Peyer's patch (tissue), 4 donors: Measurements from ENCODE around the gene PDE4D. TPM values are rescaled to one million over a fixed set of nuclear protein-coding genes. Genes with fewer than 3 reads are reported as not detected.

Source experiments
- DNase-seq, 3 donors: peaks; one replicate each; pipeline ENCODE4 v3.0.0-alpha.2; 2017 to 2019
- H3K27ac ChIP-seq, 4 donors: fragments of 200-600 bp; sonication (generic); one replicate each; pipeline ENCODE4 v1.5.1; 2016 to 2019
- H3K27me3 ChIP-seq, 2 donors: fragments of 200-600 bp; sonication (generic); one replicate each; pipeline ENCODE4 v1.5.1; 2019
- H3K36me3 ChIP-seq, 3 donors: fragments of 200-600 bp; sonication (generic); one replicate each; pipeline ENCODE4 v1.5.1; 2016 to 2019
- H3K4me1 ChIP-seq, 4 donors: fragments of 200-600 bp; sonication (generic); one replicate each; pipeline ENCODE4 v1.5.1; 2016 to 2019
- H3K4me3 ChIP-seq, 4 donors: fragments of 200-600 bp; sonication (generic); 1 replicate in 3 of 4; 2 replicates in 1 of 4; pipeline ENCODE4 v1.5.1; 2016 to 2019; ENCODE audit warnings: mild to moderate bottlenecking in 1 of 4
- H3K9me3 ChIP-seq, 4 donors: fragments of 200-600 bp; sonication (generic); one replicate each; pipeline ENCODE4 v1.5.1; 2016 to 2019; ENCODE audit warnings: mild to moderate bottlenecking in 1 of 4
- POLR2A ChIP-seq, 2 donors: fragments of 450-650 bp; IDR thresholded peaks; one replicate each; pipeline ENCODE4 v1.5.1; 2017; ENCODE audit warnings: antibody characterized with exemption in 2 of 2, mild to moderate bottlenecking in 2 of 2, moderate library complexity in 2 of 2
- total RNA-seq, 4 donors: library from RNA; depleted of rRNA; stranded (reverse); fragments of >200 nt; gene quantifications; one replicate each; pipeline ENCODE4 v1.1.0, GENCODE V29; 2016
- TF ChIP-seq, protein P1 (sequence below), 6 experiments: fragments of 450-650 bp in 4 of 6; fragments of 200-600 bp in 2 of 6; sonication (generic) in 1 of 6; IDR thresholded peaks; one replicate each; pipeline ENCODE4 v1.5.1; 2017 to 2019; ENCODE audit warnings: antibody characterized with exemption in 6 of 6, mild to moderate bottlenecking in 3 of 6, moderate library complexity in 1 of 6

PDE4D gene
- total RNA-seq, 4 donors from 2014 or later = 19.8 to 89.1 (median 43.9) TPM

DNA sequence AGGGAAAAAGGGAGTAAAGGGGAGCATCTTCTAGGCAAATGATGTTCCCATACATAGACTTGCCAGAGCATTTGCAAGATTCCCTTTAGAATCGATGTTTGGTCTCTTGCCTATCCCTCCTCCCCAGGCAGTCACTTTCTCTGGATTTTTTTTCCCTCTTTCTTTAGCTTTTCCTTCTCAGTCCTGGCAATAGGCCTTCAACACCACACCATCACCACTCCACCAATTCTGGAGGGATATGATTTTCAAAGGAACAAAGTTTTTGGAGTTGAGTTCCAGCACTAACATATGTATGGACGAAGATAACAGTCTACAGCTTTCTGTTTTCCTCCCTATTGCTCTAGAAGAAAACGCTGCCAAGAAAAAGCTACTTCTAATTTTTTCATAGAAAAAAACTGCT, 377.4 kb downstream of the PDE4D start:
- Histone ChIP-seq H3K36me3 (no peaks in the 10 kb centered on the region), H3K4me3 (no peak overlapping the region), H3K27me3 (no peaks in the 10 kb centered on the region), H3K27ac (no peak overlapping the region), H3K9me3 (no peaks in the 10 kb centered on the region), H3K4me1 (no peaks in the 10 kb centered on the region)
- no peak for TF ChIP-seq POLR2A (IDR thresholded peaks at IDR 0.05)
- TF ChIP-seq, protein P1, sequence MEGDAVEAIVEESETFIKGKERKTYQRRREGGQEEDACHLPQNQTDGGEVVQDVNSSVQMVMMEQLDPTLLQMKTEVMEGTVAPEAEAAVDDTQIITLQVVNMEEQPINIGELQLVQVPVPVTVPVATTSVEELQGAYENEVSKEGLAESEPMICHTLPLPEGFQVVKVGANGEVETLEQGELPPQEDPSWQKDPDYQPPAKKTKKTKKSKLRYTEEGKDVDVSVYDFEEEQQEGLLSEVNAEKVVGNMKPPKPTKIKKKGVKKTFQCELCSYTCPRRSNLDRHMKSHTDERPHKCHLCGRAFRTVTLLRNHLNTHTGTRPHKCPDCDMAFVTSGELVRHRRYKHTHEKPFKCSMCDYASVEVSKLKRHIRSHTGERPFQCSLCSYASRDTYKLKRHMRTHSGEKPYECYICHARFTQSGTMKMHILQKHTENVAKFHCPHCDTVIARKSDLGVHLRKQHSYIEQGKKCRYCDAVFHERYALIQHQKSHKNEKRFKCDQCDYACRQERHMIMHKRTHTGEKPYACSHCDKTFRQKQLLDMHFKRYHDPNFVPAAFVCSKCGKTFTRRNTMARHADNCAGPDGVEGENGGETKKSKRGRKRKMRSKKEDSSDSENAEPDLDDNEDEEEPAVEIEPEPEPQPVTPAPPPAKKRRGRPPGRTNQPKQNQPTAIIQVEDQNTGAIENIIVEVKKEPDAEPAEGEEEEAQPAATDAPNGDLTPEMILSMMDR (IDR thresholded peaks at IDR 0.05) = no peak
- DNase-seq = no peak

DNA sequence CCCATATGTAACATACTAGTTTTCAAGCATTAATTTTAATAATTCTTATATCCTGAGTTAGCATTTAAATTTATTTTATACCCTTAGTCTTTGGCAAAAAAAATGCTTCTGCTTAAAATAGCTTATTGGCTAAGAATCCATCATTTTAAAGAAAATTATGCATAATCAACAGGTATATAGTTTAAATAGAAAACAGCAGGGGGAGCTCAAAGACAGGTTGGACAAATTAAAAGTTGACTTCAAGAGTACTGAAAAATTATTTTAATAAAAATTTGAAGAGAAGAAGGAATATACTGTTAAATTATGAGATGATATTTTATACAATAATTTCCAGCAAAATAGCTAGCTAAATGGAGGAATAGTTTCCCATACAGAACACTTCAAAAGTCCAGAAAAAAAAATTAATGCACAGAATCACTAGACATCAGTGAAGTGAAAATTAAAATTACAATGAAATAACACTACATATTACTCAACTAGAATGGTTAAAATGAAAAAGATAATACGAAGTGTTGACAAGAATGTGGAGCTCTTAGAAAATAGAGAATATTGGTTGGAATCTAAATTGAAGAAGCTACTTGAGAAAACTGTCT, 387.1 kb downstream of the PDE4D start:
- no peak for DNase-seq
- H3K27me3 ChIP-seq = no peaks in the 10 kb centered on the region
- TF ChIP-seq POLR2A (IDR thresholded peaks at IDR 0.05) = no peak
- TF ChIP-seq, protein P1 (IDR thresholded peaks at IDR 0.05) = peak in 4 of 6 experiments; percentile 43 to 70 (median 68)
- no peaks in the 10 kb centered on the region for H3K36me3 ChIP-seq
- H3K9me3 ChIP-seq = no peaks in the 10 kb centered on the region
- no peaks in the 10 kb centered on the region for H3K4me1 ChIP-seq
- H3K27ac ChIP-seq = no peak overlapping the region
- no peak overlapping the region for H3K4me3 ChIP-seq

DNA sequence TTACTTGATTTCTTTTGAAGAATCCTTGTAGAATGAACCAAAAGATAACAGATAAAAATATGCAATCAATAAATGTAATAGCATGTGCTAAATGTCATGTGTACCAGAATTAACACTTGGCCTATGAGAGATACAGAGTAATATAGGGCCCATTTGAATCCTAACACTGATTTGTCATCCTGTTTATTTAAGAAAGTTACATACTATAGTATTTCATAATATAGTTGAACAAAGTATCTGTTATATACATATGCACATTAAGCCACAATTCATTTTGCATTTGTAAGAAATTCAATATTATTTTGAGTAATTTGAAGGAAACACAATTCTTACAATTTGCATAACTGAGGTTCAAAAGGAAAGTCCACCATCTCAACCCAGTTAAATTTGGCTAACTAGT, 389.5 kb downstream of the PDE4D start:
- no peaks in the 10 kb centered on the region for H3K36me3 ChIP-seq
- H3K4me3 ChIP-seq = no peak overlapping the region

DNA sequence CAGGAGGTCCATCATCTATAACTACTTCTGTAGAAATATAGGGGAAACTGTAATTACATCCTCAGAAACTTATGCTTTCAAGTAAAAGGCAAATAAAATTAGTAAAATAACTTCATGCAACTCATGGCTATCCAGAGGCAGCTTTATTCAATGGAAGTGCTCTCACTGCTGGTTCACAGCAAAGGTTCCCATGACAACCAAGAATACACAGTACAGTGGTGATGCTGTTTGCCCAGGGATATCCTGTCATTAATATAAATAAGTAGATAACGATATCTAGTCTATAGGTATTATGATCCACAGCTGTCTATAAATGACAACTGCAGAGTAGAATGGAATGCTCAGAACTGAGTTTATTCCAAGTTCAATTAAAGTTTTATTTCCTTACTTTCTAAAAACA, 390.3 kb downstream of the PDE4D start:
- no peaks in the 10 kb centered on the region for H3K27me3 ChIP-seq
- no peak overlapping the region for H3K4me3 ChIP-seq
- no peaks in the 10 kb centered on the region for H3K4me1 ChIP-seq
- no peak overlapping the region for H3K27ac ChIP-seq
- no peaks in the 10 kb centered on the region for H3K9me3 ChIP-seq
- no peak for TF ChIP-seq POLR2A (IDR thresholded peaks at IDR 0.05)
- TF ChIP-seq, protein P1 (IDR thresholded peaks at IDR 0.05) = no peak
- no peak for DNase-seq
- no peaks in the 10 kb centered on the region for H3K36me3 ChIP-seq

More for the DNA sequence above, 389.5 kb downstream of the PDE4D start:
- Histone ChIP-seq H3K4me1 (no peaks in the 10 kb centered on the region), H3K27me3 (no peaks in the 10 kb centered on the region), H3K9me3 (no peaks in the 10 kb centered on the region), H3K27ac (no peak overlapping the region)
- DNase-seq = no peak
- TF ChIP-seq, protein P1 (IDR thresholded peaks at IDR 0.05) = no peak
- TF ChIP-seq POLR2A (IDR thresholded peaks at IDR 0.05) = no peak

DNA sequence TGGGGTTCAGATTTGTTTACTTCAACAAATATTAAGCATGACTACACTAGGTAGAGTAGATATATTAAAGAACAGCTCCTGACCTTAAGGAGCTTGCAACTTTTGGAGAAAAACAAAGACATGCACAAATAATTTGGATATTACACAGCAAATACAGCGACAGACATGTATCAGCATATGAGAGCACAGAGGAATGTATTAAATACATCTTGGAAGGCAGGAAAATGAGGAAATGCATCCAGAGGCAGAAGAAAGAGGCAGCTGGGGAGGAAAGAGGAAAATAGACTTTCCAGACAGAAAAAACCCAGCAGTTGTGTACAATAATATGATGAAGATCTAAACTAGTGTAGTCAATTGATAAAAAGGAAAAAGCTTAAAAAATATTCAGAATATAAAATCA, 392.2 kb downstream of the PDE4D start:
- TF ChIP-seq POLR2A (IDR thresholded peaks at IDR 0.05) = no peak
- TF ChIP-seq, protein P1 (IDR thresholded peaks at IDR 0.05) = no peak
- H3K4me3 ChIP-seq = no peak overlapping the region
- H3K27me3 ChIP-seq = no peaks in the 10 kb centered on the region
- no peaks in the 10 kb centered on the region for H3K36me3 ChIP-seq
- no peak overlapping the region for H3K27ac ChIP-seq
- DNase-seq = no peak
- no peaks in the 10 kb centered on the region for H3K9me3 ChIP-seq
- no peaks in the 10 kb centered on the region for H3K4me1 ChIP-seq

DNA sequence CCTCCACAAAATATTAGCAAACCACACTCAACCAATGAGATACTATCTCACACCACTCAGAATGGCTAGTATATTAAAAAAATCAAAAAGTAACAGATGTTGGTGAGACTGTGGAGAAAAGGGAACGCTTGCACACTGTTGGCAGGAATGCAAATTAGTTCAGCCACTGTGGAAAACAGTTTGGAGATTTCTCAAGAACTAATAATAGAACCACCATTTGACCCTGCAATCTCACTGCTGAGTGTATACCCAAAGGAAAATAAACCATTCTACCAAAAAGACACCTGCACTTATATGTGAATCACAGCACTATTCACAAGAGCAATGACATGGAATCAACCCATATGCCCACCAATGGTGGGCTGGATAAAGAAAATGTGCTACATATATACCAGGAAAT, 393.5 kb downstream of the PDE4D start:
- TF ChIP-seq, protein P1 (IDR thresholded peaks at IDR 0.05) = no peak
- TF ChIP-seq POLR2A (IDR thresholded peaks at IDR 0.05) = no peak
- DNase-seq = no peak
- no peaks in the 10 kb centered on the region for H3K4me1 ChIP-seq

More for the DNA sequence above, 393.5 kb downstream of the PDE4D start:
- Histone ChIP-seq H3K9me3 (no peaks in the 10 kb centered on the region), H3K36me3 (no peaks in the 10 kb centered on the region), H3K27me3 (no peaks in the 10 kb centered on the region), H3K4me3 (no peak overlapping the region), H3K27ac (no peak overlapping the region)
